Nephron (organoid): ENCODE measurements around the gene UBFD1.

Experiments used
- H3K27ac Mint-ChIP-seq, 3 experiments: 2 replicates each; pipeline ENCODE4 v1.8.0; 2020; ENCODE audit warnings: mixed read lengths in 3 of 3, mild to moderate bottlenecking in 2 of 3, moderate library complexity in 1 of 3
- H3K27me3 Mint-ChIP-seq: 2 replicates; pipeline ENCODE4 v1.8.0; 2021; ENCODE audit warnings: low read depth, mild to moderate bottlenecking, moderate library complexity, mixed read lengths
- H3K36me3 Mint-ChIP-seq: 2 replicates; pipeline ENCODE4 v1.8.0; 2020; ENCODE audit warnings: low read depth, mixed read lengths
- H3K4me1 Mint-ChIP-seq: 2 replicates; pipeline ENCODE4 v1.8.0; 2020; ENCODE audit warnings: mixed read lengths
- H3K4me3 Mint-ChIP-seq, 3 experiments: 2 replicates each; pipeline ENCODE4 v1.8.0; 2020; ENCODE audit warnings: mild to moderate bottlenecking in 3 of 3, mixed read lengths in 3 of 3, moderate library complexity in 2 of 3
- H3K9me3 Mint-ChIP-seq: 2 replicates; pipeline ENCODE4 v1.8.0; 2020; ENCODE audit warnings: mixed read lengths
- CTCF ChIP-seq, 3 experiments: fragments of 200-600 bp; sonication (generic); IDR thresholded peaks; one replicate each; pipeline ENCODE4 v1.5.0; 2021; ENCODE audit warnings: antibody characterized with exemption in 3 of 3; ENCODE audit not compliant: unreplicated experiment in 3 of 3

The UBFD1 gene

GRCh38 chr16:23521965-23522364 lies 35.6 kb upstream of the UBFD1 start:
- TF ChIP-seq CTCF (IDR thresholded peaks at IDR 0.05; ENCODE audit: unreplicated experiment in 3 of 3): no peak
- H3K4me3 Mint-ChIP-seq: no peak overlapping the region
- no peaks in the 10 kb centered on the region for H3K27me3 Mint-ChIP-seq
- H3K36me3 Mint-ChIP-seq: peaks cover 58% of the 10 kb centered on the region
- peaks cover 4% of the 10 kb centered on the region for H3K4me1 Mint-ChIP-seq
- H3K9me3 Mint-ChIP-seq: no peaks in the 10 kb centered on the region
- H3K27ac Mint-ChIP-seq: no peak overlapping the region

- H3K27me3 Mint-ChIP-seq: no peaks in the 10 kb centered on the region
- no peak overlapping the region for H3K27ac Mint-ChIP-seq
- no peaks in the 10 kb centered on the region for H3K9me3 Mint-ChIP-seq
- no peak overlapping the region for H3K4me3 Mint-ChIP-seq
- no peak for TF ChIP-seq CTCF (IDR thresholded peaks at IDR 0.05; ENCODE audit: unreplicated experiment in 3 of 3)
- peaks cover 65% of the 10 kb centered on the region for H3K36me3 Mint-ChIP-seq
- H3K4me1 Mint-ChIP-seq: peaks cover 3% of the 10 kb centered on the region
These were observed 34.2 kb upstream of the UBFD1 start for GRCh38 chr16:23523321-23523720.

GRCh38 chr16:23523876-23524385 lies 33.6 kb upstream of the UBFD1 start:
- TF ChIP-seq CTCF (IDR thresholded peaks at IDR 0.05; ENCODE audit: unreplicated experiment in 3 of 3): no peak

GRCh38 chr16:23524886-23525285 lies 32.6 kb upstream of the UBFD1 start:
- H3K9me3 Mint-ChIP-seq: no peaks in the 10 kb centered on the region
- H3K27me3 Mint-ChIP-seq: no peaks in the 10 kb centered on the region
- H3K4me3 Mint-ChIP-seq: no peak overlapping the region
- no peak overlapping the region for H3K27ac Mint-ChIP-seq
- peaks cover 54% of the 10 kb centered on the region for H3K36me3 Mint-ChIP-seq
- no peaks in the 10 kb centered on the region for H3K4me1 Mint-ChIP-seq
- TF ChIP-seq CTCF (IDR thresholded peaks at IDR 0.05; ENCODE audit: unreplicated experiment in 3 of 3): no peak

More at GRCh38 chr16:23523876-23524385, 33.6 kb upstream of the UBFD1 start:
- Mint-ChIP-seq H3K36me3 (peaks cover 61% of the 10 kb centered on the region), H3K27ac (peak overlapping the region in 1 of 3 experiments; percentile 49), H3K27me3 (no peaks in the 10 kb centered on the region), H3K4me1 (no peaks in the 10 kb centered on the region), H3K9me3 (no peaks in the 10 kb centered on the region), H3K4me3 (no peak overlapping the region)

GRCh38 chr16:23527961-23528643 lies 29.4 kb upstream of the UBFD1 start:
- Mint-ChIP-seq H3K9me3 (no peaks in the 10 kb centered on the region), H3K27ac (peak overlapping the region; percentile 93 to 95 (median 94)), H3K4me1 (no peaks in the 10 kb centered on the region), H3K4me3 (no peak overlapping the region), H3K36me3 (peaks cover 41% of the 10 kb centered on the region), H3K27me3 (no peaks in the 10 kb centered on the region)
- TF ChIP-seq CTCF (IDR thresholded peaks at IDR 0.05; ENCODE audit: unreplicated experiment in 3 of 3): no peak
